SK-N-SH treated with all-trans-retinoic acid at 6 μM for 48 hours (cell line): Measurements from ENCODE around the gene UBE2E1.

Source experiments
- CREB5 ChIP-seq: fragments of 250-450 bp; sonication (Bioruptor Pico); IDR thresholded peaks from 2 replicates; pipeline ENCODE4 v1.5.1; 2020; ENCODE audit warnings: low read depth, mild to moderate bottlenecking, moderate library complexity
- CSDC2 ChIP-seq: fragments of 250-450 bp; sonication (Bioruptor Pico); IDR thresholded peaks from 2 replicates; pipeline ENCODE4 v1.5.0; 2020; ENCODE audit warnings: mild to moderate bottlenecking, moderate library complexity
- ZC3H10 ChIP-seq: fragments of 250-450 bp; sonication (Bioruptor Pico); IDR thresholded peaks from 2 replicates; pipeline ENCODE4 v1.5.1; 2021; ENCODE audit warnings: mild to moderate bottlenecking, moderate library complexity
- ZFP3 ChIP-seq: fragments of 250-450 bp; sonication (Bioruptor Pico); IDR thresholded peaks from 2 replicates; pipeline ENCODE4 v1.5.0; 2020; ENCODE audit warnings: mild to moderate bottlenecking, moderate library complexity
- TF ChIP-seq, protein P1 (sequence below): fragments of 250-450 bp; sonication (Bioruptor Pico); IDR thresholded peaks from 2 replicates; pipeline ENCODE4 v1.8.0; 2020; ENCODE audit warnings: mild to moderate bottlenecking, moderate library complexity, borderline replicate concordance

DNA sequence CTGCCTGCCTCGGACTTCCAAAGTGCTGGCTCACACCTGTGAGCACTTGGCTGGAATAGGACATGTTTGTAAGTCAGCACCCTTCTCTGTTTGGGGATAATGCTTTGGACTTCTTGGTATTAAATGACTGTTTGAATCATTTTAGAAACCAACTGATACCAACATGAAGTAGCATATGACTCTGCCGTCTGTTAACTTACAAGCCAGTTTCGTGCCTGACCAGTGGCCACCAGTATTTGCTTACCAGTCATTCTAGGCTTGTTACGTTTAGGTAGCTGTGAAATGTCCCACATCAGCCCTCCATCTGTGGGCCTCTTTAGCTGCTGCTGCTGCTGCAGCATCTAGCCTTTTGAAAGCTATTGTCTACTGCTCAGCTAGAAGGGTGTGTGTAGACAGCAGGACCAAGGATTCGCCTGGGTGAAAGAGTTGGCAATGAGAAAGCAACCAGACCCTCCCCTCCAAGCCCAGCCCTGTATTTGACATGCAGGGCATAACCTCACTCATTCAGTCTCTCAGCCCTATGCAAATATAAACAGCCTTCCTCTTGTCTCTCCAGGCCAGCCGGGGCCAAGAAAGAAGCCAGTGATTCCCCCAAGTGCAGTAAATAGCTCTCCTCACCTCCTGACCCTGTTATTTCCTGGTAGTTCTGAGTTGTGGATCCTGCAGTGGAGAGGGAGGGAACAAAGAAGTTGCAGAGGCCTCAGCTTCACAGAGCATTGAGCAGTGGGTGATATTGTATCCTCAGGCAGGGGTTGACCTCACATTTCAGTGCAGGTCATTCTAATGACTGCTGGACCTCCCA is 60.0 kb downstream of the UBE2E1 start:
- TF ChIP-seq ZFP3 (CRISPR knock-in tag): no peak
- no peak for TF ChIP-seq ZC3H10 (CRISPR knock-in tag)
- TF ChIP-seq, protein P1, sequence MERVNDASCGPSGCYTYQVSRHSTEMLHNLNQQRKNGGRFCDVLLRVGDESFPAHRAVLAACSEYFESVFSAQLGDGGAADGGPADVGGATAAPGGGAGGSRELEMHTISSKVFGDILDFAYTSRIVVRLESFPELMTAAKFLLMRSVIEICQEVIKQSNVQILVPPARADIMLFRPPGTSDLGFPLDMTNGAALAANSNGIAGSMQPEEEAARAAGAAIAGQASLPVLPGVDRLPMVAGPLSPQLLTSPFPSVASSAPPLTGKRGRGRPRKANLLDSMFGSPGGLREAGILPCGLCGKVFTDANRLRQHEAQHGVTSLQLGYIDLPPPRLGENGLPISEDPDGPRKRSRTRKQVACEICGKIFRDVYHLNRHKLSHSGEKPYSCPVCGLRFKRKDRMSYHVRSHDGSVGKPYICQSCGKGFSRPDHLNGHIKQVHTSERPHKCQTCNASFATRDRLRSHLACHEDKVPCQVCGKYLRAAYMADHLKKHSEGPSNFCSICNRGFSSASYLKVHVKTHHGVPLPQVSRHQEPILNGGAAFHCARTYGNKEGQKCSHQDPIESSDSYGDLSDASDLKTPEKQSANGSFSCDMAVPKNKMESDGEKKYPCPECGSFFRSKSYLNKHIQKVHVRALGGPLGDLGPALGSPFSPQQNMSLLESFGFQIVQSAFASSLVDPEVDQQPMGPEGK (CRISPR knock-in tag): no peak
- TF ChIP-seq CSDC2 (CRISPR knock-in tag): no peak
- no peak for TF ChIP-seq CREB5 (CRISPR knock-in tag)
